GM18508 (cell line): Measurements from ENCODE around the gene RASD2.

Source experiments
- ATAC-seq: cut with Tn5 transposase; IDR thresholded peaks from one replicate; pipeline ENCODE4 v1.9.1; 2021; ENCODE audit warnings: moderate number of reproducible peaks; ENCODE audit not compliant: insufficient read depth, unreplicated experiment

Gene RASD2

DNA sequence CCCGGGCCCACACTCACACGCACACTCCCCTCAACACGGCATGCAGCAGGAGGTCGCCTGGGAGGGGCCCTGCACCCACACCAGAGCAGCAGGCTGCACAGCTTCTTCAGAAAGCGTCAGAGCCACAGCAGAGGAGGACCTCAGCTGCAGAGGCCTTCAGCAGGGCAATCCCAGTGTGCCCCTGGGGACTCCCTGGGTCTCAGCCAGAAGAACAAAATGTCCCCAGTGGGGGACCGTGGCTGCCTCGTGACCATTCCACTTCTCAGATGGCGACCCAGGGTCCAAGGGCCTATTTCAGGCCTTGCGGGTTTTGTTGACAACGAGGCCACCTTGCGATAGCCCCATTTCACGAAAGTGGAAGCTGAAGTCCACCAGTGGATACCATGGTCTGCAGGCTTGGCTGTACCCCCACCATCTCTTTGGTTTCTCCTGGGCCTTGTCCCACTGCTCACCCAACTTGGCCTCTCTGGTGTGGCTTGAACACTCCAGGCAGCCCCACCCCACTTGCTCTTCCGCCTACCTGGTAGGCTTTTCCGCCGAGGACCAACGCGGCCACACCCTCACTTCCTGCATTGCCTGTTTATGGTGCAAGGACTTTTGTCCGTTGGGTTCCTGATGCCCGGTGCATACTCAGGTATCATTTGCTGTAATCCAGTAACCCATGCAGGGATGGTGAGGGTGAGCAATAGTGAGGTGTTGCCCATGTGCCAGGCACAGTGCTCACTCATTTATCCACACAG is 38.4 kb downstream of the RASD2 start:
- ATAC-seq: no peak

GRCh38 chr22:35580351-35581022 is 39.9 kb downstream of the RASD2 start:
- no peak for ATAC-seq

GRCh38 chr22:35581023-35581413 is 40.4 kb downstream of the RASD2 start:
- no peak for ATAC-seq

DNA sequence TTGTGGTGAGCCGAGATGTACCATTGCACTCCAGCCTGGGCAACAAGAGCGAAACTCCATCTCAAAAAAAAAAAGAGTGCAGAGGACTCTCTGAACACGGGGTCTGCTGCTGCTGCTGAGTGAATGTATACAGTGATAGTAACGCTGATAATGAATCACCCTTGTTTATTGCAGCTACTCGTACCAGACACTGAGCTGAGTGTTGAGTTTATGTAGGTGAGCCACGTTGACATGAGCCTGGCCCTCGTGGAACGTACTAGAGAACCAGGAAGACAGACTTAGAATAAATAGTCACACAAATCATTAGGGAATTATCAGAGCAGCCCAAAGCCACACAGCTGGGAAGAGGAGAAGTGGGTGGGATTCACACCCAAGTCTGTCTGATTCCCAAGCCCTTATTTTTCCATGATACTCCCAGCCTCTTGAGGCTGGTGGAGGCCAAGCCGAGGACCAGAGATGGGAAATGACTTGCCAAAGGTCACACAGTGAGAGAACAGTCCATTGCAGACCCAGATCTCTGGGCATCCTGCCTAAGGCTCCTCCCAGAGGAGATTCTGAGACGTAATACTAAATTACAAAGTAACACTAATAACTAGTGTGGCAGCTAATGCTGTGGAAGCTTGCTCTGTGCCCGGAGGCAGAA is 41.7 kb downstream of the RASD2 start:
- ATAC-seq: no peak

DNA sequence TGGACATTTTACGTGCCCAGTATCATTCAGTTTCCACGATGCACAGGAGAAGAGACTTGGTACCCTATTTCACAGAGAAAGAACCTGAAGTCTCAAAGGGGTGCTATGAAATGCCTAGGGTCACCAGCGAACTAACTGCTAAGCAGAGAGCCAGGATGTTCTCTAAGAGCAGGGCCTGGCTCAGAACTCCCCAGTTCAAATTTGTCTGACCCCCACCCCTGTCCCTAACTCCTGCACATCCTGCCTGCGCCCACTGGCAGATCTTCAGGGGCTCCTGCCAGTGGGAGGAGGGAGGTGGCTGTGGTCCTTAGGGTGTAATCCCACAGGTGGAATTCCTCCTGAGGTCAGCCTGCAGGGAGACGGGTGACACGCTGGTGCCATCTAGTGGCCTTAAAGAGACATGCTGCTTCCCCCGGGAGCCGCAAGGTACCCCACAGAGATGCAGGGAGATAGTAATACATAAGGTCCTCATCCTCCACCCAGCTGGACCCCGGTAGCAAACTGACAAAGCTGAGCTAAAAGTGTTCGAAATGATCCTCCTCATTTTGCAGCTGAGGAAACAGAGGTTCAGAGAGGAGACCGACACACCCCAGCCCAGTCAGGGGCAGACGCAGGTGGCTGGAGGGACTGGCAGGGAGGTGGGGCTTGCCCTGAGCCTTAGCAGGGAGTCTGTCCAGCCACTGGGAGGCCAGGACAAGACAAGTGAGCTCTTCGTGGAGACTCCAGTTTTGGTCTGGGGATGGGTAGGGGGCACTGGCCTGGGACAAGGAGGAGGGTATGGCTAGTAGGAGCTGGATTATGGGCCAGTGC is 42.4 kb downstream of the RASD2 start:
- no peak for ATAC-seq

GRCh38 chr22:35586771-35587170 is 46.1 kb downstream of the RASD2 start:
- no peak for ATAC-seq

DNA sequence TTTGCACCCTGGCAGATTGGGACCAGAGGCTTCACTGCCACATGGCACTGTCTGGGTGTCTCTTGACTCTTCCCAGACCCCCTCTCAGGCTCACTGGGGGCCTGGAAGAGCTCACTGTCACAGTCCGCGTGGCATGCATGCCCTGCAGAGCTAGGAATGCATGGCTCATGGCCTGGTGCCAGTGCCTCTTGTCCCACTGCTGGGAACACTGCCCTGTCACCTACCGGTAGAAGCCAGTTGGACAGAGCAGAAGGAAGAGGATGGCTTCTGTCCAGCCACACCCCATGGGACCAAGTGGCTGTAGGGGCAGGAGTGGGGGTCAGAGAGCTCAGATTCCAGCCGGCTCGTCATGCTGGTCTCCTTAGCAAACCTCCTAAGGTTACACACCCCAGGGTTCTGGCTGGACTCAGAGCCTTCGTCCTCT is 46.8 kb downstream of the RASD2 start:
- ATAC-seq: no peak

GRCh38 chr22:35587896-35588295 is 47.3 kb downstream of the RASD2 start:
- no peak for ATAC-seq

DNA sequence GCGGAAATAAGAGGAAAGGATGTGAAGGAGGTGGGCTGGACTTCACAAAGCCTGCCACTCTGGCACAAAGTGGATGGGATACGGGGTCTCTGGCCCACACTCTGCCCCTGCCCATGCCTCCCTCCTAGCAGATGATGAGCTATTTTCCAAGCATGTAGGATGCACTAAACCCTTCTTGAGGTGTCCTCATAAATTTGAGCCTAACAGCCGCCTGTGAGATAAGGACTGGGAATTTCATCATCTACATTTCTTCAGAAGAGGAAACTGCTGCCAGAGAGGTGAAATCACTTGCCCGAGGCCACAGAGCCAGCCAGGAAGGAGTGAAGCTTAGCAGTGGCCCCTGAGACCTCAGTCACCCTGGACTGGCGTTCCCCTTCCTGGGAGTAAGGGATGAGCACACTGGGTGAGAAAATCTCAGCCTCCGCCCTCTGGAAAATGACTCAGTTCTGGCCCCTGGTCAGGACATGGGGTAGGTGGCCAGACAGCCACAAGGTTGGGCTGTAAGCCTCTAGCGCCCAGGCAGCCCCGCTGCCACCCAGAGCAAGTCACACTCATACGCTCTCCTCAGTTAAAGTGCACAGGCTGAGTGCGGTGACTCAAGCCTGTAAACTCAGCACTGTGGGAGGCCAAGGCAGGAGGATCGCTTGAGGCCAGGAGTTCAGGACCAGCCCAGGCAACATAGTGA is 48.6 kb downstream of the RASD2 start:
- no peak for ATAC-seq

DNA sequence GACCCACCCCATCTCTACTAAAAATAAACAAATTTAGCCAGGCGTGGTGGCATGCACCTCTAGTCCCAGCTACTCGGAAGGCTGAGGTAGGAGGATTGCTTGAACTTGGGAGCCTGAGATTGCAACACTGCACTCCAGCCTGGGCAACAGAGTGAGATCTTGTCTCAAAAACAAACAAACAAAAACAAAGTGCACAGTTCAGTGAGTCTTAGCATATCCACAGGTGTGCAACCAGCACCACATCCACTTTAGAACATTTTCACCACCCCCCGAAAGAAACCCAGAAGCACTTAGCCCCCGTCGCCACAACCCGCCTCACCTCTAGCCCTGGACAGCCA is 49.1 kb downstream of the RASD2 start:
- no peak for ATAC-seq

GRCh38 chr22:35590634-35591295 is 50.1 kb downstream of the RASD2 start:
- ATAC-seq: no peak

DNA sequence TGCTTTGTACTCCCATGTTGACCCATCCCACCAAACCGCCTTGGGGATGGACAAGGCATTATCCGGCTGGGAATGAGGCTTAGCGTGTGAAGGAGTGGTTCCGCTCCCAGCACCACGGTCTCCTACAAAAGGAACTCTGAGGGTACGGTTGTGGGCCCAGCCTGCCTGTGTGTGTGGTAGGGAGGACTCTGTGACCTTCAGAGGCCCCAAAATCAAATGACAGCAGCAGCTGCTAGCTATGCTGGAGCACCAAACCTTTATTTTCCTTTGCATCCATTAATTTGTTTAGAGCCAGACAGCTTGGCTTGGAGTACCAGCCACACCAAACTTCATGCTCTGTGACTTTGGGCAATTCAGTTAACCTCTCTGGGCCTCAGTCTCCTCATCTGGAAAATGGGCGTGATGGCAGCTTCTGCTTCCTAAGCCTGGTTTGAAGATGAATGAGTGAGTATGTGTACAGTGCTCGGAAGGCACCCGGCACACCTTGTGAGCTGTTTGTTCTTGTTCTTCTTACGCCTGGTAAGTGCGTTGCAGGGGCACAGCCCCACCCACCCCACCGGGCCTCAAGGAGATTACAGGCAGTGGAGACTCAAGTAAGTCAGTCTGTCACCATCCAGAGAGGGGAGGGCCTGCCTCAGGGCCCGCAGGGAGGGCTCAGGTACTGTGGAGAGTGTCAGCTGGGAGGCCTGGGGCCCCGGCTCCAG is 51.2 kb downstream of the RASD2 start:
- no peak for ATAC-seq

DNA sequence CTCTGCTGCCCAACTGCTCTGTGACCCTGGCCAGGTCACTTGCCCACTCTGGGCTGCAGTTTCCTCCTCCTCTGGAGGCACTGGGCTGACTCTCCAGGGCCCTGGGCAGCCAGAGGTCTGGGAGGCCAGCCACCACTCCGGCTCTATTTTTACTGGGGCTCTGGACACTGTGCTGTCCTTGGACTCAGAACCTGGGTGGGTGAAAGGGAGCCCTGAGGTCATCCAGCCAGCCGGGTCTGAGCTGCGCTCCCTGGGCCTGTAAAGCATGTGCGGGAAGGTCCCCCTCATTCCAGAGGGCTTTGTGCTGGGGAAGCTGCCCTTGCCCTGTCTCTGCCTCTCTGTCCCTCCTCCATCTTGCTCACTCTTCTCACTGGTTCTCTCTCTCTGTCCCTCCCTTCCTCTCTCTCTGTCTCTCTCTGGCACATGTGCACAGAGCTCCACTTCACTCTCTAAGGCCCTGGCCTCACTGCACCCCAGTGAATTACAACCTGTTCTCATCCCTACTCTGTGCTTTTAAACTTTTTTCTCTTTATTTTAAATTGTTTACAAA is 51.9 kb downstream of the RASD2 start:
- no peak for ATAC-seq

- ATAC-seq: no peak
These were observed 52.6 kb downstream of the RASD2 start for GRCh38 chr22:35593071-35593890.

DNA sequence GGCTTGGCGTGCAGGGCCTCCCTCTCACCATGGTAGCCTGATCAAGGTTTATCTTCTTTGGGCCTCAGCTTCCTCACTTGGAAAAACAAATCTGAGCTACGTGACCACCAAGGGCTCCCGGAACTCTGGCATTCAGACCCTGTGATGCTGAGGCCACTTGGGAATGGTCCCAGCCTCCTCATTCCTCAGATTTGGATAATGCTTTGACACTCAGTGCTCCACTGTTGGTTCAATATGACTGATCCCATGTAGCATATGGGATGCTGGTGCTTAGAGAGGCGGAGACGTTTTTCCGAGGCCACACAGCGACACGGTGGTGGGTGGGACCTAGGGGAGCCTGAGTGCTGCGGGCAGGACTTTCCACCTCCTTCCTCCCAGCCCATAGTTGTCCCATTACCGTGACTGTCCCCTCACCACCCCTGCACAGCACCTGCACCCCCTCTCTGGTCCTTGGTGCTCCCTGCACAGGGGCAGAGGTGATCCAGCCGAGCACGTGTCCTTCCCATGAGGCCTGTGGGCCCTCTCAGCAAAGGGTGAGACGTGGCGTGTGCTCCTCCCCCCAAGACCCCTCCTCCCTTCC is 53.4 kb downstream of the RASD2 start:
- no peak for ATAC-seq

DNA sequence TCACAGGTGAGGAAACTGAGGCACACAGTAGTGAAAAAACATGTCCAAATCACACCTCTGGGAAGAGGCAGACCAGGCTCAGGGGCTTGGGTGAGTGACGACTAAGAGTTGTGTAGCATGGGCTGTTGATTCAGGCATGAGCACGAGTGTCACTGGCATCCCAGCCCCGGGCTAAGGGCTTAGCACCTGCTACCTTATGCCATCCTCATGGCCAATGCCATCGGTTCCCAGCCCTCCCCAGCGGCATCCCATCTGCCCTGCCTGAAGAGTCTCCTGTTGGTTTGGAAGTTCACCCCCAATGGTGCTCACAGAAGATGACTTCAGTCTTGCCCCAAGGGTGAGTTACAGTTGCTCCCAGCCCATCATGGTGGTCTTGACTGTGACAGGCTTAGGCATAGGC is 54.1 kb downstream of the RASD2 start:
- ATAC-seq: no peak

DNA sequence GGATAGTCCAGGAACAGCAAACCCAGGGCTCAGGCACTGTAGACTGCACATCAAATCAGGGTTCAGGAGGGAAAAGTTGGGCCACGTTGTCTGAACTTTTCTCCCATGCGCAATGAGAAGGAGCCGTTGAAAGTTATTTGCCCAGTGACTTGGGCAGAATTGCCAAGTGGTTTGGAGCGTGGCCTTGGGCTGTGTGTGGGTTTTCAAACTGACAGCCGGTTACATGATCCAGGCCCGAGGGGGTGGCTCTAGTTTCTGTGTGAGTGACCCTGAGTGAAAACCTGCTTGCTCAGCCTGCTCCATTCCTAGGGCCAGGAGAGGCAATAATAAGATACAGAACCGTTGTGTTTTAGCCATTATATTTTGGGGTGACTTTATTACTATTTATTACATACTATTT is 56.2 kb downstream of the RASD2 start:
- no peak for ATAC-seq
